Endodermal cell (in vitro differentiated cells): Measurements from ENCODE around the gene SAMD4B. TPM values are rescaled to one million over a fixed set of nuclear protein-coding genes. Genes with fewer than 3 reads are reported as not detected.

Source experiments
- DNase-seq: peaks from one replicate; pipeline ENCODE4 v3.0.0-alpha.2; 2017
- H3K27ac ChIP-seq: 2 replicates; pipeline ENCODE4 v1.5.1; 2013; ENCODE audit warnings: mild to moderate bottlenecking, low read depth, low read length, moderate library complexity
- H3K27me3 ChIP-seq: 2 replicates; pipeline ENCODE4 v1.6.1; 2013; ENCODE audit warnings: mild to moderate bottlenecking, low read length, moderate library complexity; ENCODE audit not compliant: insufficient read depth, control insufficient read depth, poor library complexity, severe bottlenecking
- H3K36me3 ChIP-seq: 2 replicates; pipeline ENCODE4 v1.7.0; 2013; ENCODE audit warnings: mild to moderate bottlenecking, low read length, moderate library complexity; ENCODE audit not compliant: control insufficient read depth, insufficient read depth
- H3K4me1 ChIP-seq: one replicate; pipeline ENCODE4 v1.7.0; 2013; ENCODE audit warnings: low read length; ENCODE audit not compliant: control insufficient read depth, insufficient read depth
- H3K4me3 ChIP-seq: 2 replicates; pipeline ENCODE4 v1.5.1; 2013; ENCODE audit warnings: mild to moderate bottlenecking, low read length, moderate library complexity
- H3K9ac ChIP-seq: 2 replicates; pipeline ENCODE4 v1.6.1; 2013; ENCODE audit warnings: mild to moderate bottlenecking, low read length, moderate library complexity; ENCODE audit not compliant: poor library complexity, severe bottlenecking; ENCODE audit errors: extremely low read depth
- H3K9me3 ChIP-seq: 2 replicates; pipeline ENCODE4 v1.6.1; 2013; ENCODE audit warnings: mild to moderate bottlenecking, low read length, moderate library complexity; ENCODE audit not compliant: control insufficient read depth
- H3K27ac Mint-ChIP-seq: 2 replicates; pipeline ENCODE4 v1.8.0; 2020; ENCODE audit warnings: mixed read lengths
- H3K27me3 Mint-ChIP-seq: 2 replicates; pipeline ENCODE4 v1.8.0; 2021; ENCODE audit warnings: mild to moderate bottlenecking, mixed read lengths; ENCODE audit not compliant: insufficient read depth
- H3K36me3 Mint-ChIP-seq: 2 replicates; pipeline ENCODE4 v1.8.0; 2020; ENCODE audit warnings: low read depth, mixed read lengths
- H3K4me1 Mint-ChIP-seq: 2 replicates; pipeline ENCODE4 v1.8.0; 2020; ENCODE audit warnings: mixed read lengths
- H3K4me3 Mint-ChIP-seq: 2 replicates; pipeline ENCODE4 v1.8.0; 2020; ENCODE audit warnings: mild to moderate bottlenecking, moderate library complexity, mixed read lengths
- H3K9me3 Mint-ChIP-seq: 2 replicates; pipeline ENCODE4 v1.8.0; 2020; ENCODE audit warnings: mild to moderate bottlenecking, mixed read lengths
- WGBS, 2 experiments: methylation state at CpG; one replicate each; pipeline versions ENCODE4 v1.1.5 to v1.1.7; 2013; ENCODE audit warnings: missing lambda C conversion rate in 2 of 2, mixed read lengths in 1 of 2; ENCODE audit not compliant: insufficient coverage in 1 of 2, insufficient read length in 1 of 2; 5-methylcytosine and 5-hydroxymethylcytosine counted together
- total RNA-seq, 2 donors: library from RNA; stranded (reverse); fragmentation: NEBNext Ultra II Directional in 1 of 2; extraction: Animal tissue kit (Norgen Biotek cat#: 25700) in 1 of 2; gene quantifications; 2 replicates in 1 of 2; 3 replicates in 1 of 2; pipeline ENCODE4 v1.2.1, GENCODE V29; 2021
- TF ChIP-seq, protein P1 (sequence below): fragments of 200-600 bp; sonication (generic); conservative IDR thresholded peaks from 2 replicates; pipeline ENCODE4 v1.5.0; 2021; ENCODE audit warnings: antibody characterized with exemption, mild to moderate bottlenecking

SAMD4B gene
- total RNA-seq, 2 donors from 2014 or later: 155 to 159 TPM

DNA sequence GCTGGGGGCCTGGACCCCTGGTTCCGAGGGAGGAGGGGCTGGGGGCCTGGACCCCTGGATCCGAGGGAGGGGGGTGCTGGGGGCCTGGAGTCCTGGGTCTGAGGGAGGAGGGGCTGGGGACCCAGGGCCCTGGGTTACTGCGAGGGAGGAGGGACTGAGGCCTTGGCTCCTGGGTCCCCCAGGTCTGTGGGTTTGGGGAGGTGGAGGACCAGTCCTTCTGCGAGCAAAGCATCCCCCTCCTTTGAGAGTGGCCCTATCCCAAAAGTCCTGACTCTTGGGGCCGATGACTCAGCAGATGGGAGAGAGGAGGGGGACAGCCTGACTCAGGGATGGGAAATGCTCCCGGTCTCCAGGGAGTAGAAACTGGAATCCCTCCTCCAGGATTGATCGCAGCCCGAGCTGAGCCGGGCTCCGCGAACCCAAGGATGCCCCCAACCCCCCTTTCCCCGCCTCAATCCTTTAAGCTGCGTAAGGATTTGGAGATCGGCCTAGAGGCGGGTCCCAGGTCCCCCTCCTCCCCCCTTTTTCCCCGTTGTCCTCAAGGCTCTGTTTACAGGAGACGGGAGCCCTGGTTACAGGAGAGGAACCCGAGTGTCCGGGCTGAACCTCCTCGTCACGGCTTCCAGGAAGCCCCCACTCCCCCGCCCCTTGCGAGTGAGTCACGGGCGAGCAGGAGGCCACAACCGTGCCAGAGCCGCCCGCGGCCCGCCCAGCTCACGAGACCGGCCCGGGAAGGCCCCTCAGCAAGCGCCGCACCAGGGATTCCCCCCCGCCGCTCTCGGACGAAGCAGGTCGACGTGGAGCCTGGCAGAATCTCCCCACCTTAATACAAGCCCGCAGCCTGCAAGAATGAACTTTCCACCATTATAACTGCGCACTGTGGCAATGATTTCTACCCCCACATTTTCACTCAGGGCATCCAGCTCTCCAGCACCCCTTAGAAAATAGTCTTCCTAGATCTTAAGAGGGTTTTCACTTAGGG, 61.4 kb downstream of the SAMD4B start:
- Mint-ChIP-seq H3K4me3 (peak overlapping the region; percentile 73), H3K27me3 (no peaks in the 10 kb centered on the region), H3K9me3 (no peaks in the 10 kb centered on the region), H3K27ac (peak overlapping the region; percentile 100), H3K4me1 (peaks cover 47% of the 10 kb centered on the region), H3K36me3 (peaks cover 17% of the 10 kb centered on the region)
- Histone ChIP-seq H3K9ac (peak overlapping the region; percentile 80), H3K36me3 (peaks cover 7% of the 10 kb centered on the region), H3K4me3 (peak overlapping the region; percentile 76), H3K27me3 (no peaks in the 10 kb centered on the region), H3K4me1 (peaks cover 24% of the 10 kb centered on the region), H3K27ac (peak overlapping the region; percentile 96), H3K9me3 (no peaks in the 10 kb centered on the region)
- TF ChIP-seq, protein P1, sequence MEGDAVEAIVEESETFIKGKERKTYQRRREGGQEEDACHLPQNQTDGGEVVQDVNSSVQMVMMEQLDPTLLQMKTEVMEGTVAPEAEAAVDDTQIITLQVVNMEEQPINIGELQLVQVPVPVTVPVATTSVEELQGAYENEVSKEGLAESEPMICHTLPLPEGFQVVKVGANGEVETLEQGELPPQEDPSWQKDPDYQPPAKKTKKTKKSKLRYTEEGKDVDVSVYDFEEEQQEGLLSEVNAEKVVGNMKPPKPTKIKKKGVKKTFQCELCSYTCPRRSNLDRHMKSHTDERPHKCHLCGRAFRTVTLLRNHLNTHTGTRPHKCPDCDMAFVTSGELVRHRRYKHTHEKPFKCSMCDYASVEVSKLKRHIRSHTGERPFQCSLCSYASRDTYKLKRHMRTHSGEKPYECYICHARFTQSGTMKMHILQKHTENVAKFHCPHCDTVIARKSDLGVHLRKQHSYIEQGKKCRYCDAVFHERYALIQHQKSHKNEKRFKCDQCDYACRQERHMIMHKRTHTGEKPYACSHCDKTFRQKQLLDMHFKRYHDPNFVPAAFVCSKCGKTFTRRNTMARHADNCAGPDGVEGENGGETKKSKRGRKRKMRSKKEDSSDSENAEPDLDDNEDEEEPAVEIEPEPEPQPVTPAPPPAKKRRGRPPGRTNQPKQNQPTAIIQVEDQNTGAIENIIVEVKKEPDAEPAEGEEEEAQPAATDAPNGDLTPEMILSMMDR: no peak
- DNase-seq: peak; percentile 92
- 10% methylated on average over 20 to 43 of the region's 43 CpGs for WGBS, 2 experiments

DNA sequence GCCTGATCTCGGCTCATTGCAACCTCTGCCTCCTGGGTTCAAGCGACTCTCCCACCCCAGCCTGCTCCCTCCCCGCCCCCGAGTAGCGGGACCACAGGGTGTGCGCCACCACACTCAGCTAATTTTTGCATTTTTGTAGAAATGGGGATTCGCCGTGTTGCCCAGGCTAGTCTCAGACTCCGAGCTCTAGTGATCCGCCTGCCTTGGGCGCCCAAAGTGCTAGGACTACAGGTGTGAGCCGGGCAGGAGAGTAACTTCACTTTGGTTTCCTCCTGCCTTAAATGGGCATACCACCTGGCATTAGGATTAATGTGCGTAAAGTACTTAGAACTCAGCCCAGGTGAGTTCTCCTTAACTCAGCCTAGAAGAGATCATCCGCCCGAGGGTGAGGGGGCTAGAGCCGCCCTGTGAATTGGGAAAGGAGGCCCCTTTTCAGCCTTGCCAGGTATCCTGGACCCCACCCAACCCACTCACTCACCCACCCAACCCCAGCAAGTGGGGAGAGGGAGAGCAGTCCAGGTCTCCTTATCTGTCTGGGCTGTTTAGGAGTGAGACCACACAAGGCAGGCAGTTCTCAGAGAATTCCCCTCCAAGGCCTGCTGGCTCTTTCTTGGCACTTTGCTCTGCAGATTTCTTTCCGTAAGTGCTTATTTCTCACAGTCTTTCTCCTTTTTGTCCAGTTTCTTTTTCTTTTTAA, 63.2 kb downstream of the SAMD4B start:
- no peak overlapping the region for H3K27ac ChIP-seq
- no peak for DNase-seq

More for the DNA sequence above, 63.2 kb downstream of the SAMD4B start:
- Histone ChIP-seq H3K27me3 (no peaks in the 10 kb centered on the region), H3K4me1 (peaks cover 24% of the 10 kb centered on the region), H3K9ac (no peak overlapping the region), H3K4me3 (no peak overlapping the region), H3K9me3 (no peaks in the 10 kb centered on the region), H3K36me3 (peaks cover 4% of the 10 kb centered on the region)
- no peaks in the 10 kb centered on the region for H3K27me3 Mint-ChIP-seq
- 93 to 97% methylated on average over 13 to 17 of the region's 17 CpGs for WGBS, 2 experiments
- peak overlapping the region; percentile 91 for H3K4me3 Mint-ChIP-seq
- peaks cover 38% of the 10 kb centered on the region for H3K4me1 Mint-ChIP-seq
- H3K36me3 Mint-ChIP-seq: peaks cover 10% of the 10 kb centered on the region
- H3K9me3 Mint-ChIP-seq: no peaks in the 10 kb centered on the region
- peak overlapping the region; percentile 30 for H3K27ac Mint-ChIP-seq
- TF ChIP-seq, protein P1: no peak
